ENCODE measurements around the gene C6orf62. TPM values are rescaled to one million over a fixed set of nuclear protein-coding genes. Genes with fewer than 3 reads are reported as not detected.

The C6orf62 gene
- total RNA-seq, 2 experiments from 2014 or later: 42.3 to 77.4 TPM

- CTCF ChIA-PET (ENCODE audit: unreplicated experiment): no interaction called here
- POLR2A ChIA-PET: interaction anchor here (1.3 to 1.7 kb wide), 5 partner anchors 10 to 200 kb away, joined by 3 to 11 read pairs (median 4); no protein-coding TSS in a partner anchor
- no peak for TF ChIP-seq CTCF (conservative IDR thresholded peaks at IDR 0.05; ENCODE audit: low read length)
- TF ChIP-seq EZH2phosphoT487 (IDR thresholded peaks at IDR 0.05; ENCODE audit: borderline replicate concordance, low read depth, low read length): no peak
Observed at GRCh38 chr6:24723270-24723669, 4.3 kb upstream of the C6orf62 start.

GRCh38 chr6:24721461-24722215 lies 2.7 kb upstream of the C6orf62 start:
- Histone ChIP-seq H4K20me1 (ENCODE audit: insufficient read depth, low read length) (peaks cover 29% of the 10 kb centered on the region), H3K9me2 (ENCODE audit: insufficient read depth, low read length) (no peaks in the 10 kb centered on the region), H3K4me3 (ENCODE audit: low read depth, low read length, poor library complexity, severe bottlenecking) (peak overlapping the region; percentile 70), H3K4me2 (ENCODE audit: low read length) (peak overlapping the region; percentile 92), H3K27ac (ENCODE audit: low read depth, low read length, poor library complexity, severe bottlenecking) (peak overlapping the region; percentile 84), H3K9me3 (ENCODE audit: low read length) (no peaks in the 10 kb centered on the region), H3K4me1 (ENCODE audit: insufficient read depth, low read length, poor library complexity, severe bottlenecking) (peaks cover 23% of the 10 kb centered on the region), H3K36me3 (ENCODE audit: insufficient read depth, low read length) (peaks cover 31% of the 10 kb centered on the region), H2AFZ (ENCODE audit: low read length) (peak overlapping the region; percentile 62), H3K79me2 (ENCODE audit: insufficient read depth, low read depth, low read length) (peaks cover 39% of the 10 kb centered on the region)
- intact Hi-C loops (cut with micrococcal nuclease; ENCODE audit: unreplicated experiment): loop anchor here (2.0 kb wide), 2 partner anchors 53 to 55 kb away; partner anchors contain the start of genes ACOT13, GMNN and TDP2
- DNase-seq (ENCODE audit: low spot score): no peak
- ChIA-PET POLR2A (interaction anchor here (0.6 to 1.8 kb wide), 11 partner anchors 8 to 198 kb away, joined by 3 to 11 read pairs (median 3); no protein-coding TSS in a partner anchor), CTCF (ENCODE audit: unreplicated experiment) (no interaction called here)
- BruUV-seq (replicated peaks): TSS peak; percentile 98
- TF ChIP-seq CTCF (conservative IDR thresholded peaks at IDR 0.05; ENCODE audit: low read length) (no peak), EZH2phosphoT487 (IDR thresholded peaks at IDR 0.05; ENCODE audit: borderline replicate concordance, low read depth, low read length) (no peak)

More at GRCh38 chr6:24723270-24723669, 4.3 kb upstream of the C6orf62 start:
- H3K36me3 ChIP-seq (ENCODE audit: insufficient read depth, low read length): peaks cover 14% of the 10 kb centered on the region
- H3K4me1 ChIP-seq (ENCODE audit: insufficient read depth, low read length, poor library complexity, severe bottlenecking): peaks cover 7% of the 10 kb centered on the region
- no peak overlapping the region for H3K4me2 ChIP-seq (ENCODE audit: low read length)
- peaks cover 23% of the 10 kb centered on the region for H3K79me2 ChIP-seq (ENCODE audit: insufficient read depth, low read depth, low read length)
- DNase-seq (ENCODE audit: low spot score): no peak
- H3K27ac ChIP-seq (ENCODE audit: low read depth, low read length, poor library complexity, severe bottlenecking): no peak overlapping the region
- no peak overlapping the region for H3K4me3 ChIP-seq (ENCODE audit: low read depth, low read length, poor library complexity, severe bottlenecking)
- peaks cover 14% of the 10 kb centered on the region for H4K20me1 ChIP-seq (ENCODE audit: insufficient read depth, low read length)
- no TSS peak for BruUV-seq (replicated peaks)
- no peaks in the 10 kb centered on the region for H3K9me2 ChIP-seq (ENCODE audit: insufficient read depth, low read length)
- peaks cover 2% of the 10 kb centered on the region; the same call in 1 of the 2 replicates for H3K9me3 ChIP-seq (ENCODE audit: low read length)
- no peak overlapping the region for H2AFZ ChIP-seq (ENCODE audit: low read length)
- intact Hi-C loops (cut with micrococcal nuclease; ENCODE audit: unreplicated experiment): no loop called here
